Osteocyte (in vitro differentiated cells): Measurements from ENCODE around the gene METRN. TPM values are rescaled to one million over a fixed set of nuclear protein-coding genes. Genes with fewer than 3 reads are reported as not detected.

Experiments
- DNase-seq: peaks from one replicate; pipeline ENCODE4 v3.0.0; 2021; ENCODE audit warnings: mixed read lengths; ENCODE audit not compliant: unreplicated experiment; ENCODE audit errors: extremely low spot score
- H3K27ac Mint-ChIP-seq: one replicate; pipeline ENCODE4 v1.8.0; 2021; ENCODE audit warnings: mild to moderate bottlenecking, mixed read lengths; ENCODE audit not compliant: unreplicated experiment
- H3K27me3 Mint-ChIP-seq: one replicate; pipeline ENCODE4 v1.8.0; 2021; ENCODE audit warnings: mixed read lengths; ENCODE audit not compliant: unreplicated experiment
- H3K36me3 Mint-ChIP-seq: one replicate; pipeline ENCODE4 v1.8.0; 2021; ENCODE audit warnings: mixed read lengths; ENCODE audit not compliant: unreplicated experiment
- H3K4me1 Mint-ChIP-seq: one replicate; pipeline ENCODE4 v1.8.0; 2021; ENCODE audit warnings: mixed read lengths; ENCODE audit not compliant: unreplicated experiment
- H3K4me3 Mint-ChIP-seq: one replicate; pipeline ENCODE4 v1.8.0; 2021; ENCODE audit warnings: mild to moderate bottlenecking, moderate library complexity, mixed read lengths; ENCODE audit not compliant: unreplicated experiment
- H3K9me3 Mint-ChIP-seq: one replicate; pipeline ENCODE4 v1.8.0; 2021; ENCODE audit warnings: mixed read lengths; ENCODE audit not compliant: unreplicated experiment
- total RNA-seq: library from RNA; stranded (reverse); gene quantifications from 2 replicates; pipeline ENCODE4 v1.2.1, GENCODE V29; 2021
- TF ChIP-seq, protein P1 (sequence below): fragments of 200-600 bp; sonication (generic); IDR thresholded peaks from 2 replicates; pipeline ENCODE4 v1.5.0; 2021; ENCODE audit warnings: antibody characterized with exemption, mild to moderate bottlenecking, moderate library complexity

The METRN gene
- total RNA-seq, 1 donor from 2014 or later: 49.7 TPM

- H3K27me3 Mint-ChIP-seq: no peaks in the 10 kb centered on the region
- peak overlapping the region; percentile 77 for H3K4me3 Mint-ChIP-seq
- DNase-seq: no peak
Measured at GRCh38 chr16:678858-679813, 35.8 kb upstream of the METRN start.

GRCh38 chr16:679814-680624, 34.9 kb upstream of the METRN start, which contains the start of gene STUB1:
Gene STUB1, plus strand, starts transcription at chr16:680410. Its CDS starts 116 bp downstream, at chr16:680526.
- Mint-ChIP-seq H3K9me3 (no peaks in the 10 kb centered on the region), H3K27me3 (no peaks in the 10 kb centered on the region), H3K4me3 (peak within 1 kb of the TSS; percentile 81), H3K4me1 (peaks cover 24% of the 10 kb centered on the region), H3K36me3 (peaks cover 11% of the 10 kb centered on the region), H3K27ac (peak within 1 kb of the TSS; percentile 88)
- DNase-seq: peak; percentile 97
- TF ChIP-seq, protein P1, sequence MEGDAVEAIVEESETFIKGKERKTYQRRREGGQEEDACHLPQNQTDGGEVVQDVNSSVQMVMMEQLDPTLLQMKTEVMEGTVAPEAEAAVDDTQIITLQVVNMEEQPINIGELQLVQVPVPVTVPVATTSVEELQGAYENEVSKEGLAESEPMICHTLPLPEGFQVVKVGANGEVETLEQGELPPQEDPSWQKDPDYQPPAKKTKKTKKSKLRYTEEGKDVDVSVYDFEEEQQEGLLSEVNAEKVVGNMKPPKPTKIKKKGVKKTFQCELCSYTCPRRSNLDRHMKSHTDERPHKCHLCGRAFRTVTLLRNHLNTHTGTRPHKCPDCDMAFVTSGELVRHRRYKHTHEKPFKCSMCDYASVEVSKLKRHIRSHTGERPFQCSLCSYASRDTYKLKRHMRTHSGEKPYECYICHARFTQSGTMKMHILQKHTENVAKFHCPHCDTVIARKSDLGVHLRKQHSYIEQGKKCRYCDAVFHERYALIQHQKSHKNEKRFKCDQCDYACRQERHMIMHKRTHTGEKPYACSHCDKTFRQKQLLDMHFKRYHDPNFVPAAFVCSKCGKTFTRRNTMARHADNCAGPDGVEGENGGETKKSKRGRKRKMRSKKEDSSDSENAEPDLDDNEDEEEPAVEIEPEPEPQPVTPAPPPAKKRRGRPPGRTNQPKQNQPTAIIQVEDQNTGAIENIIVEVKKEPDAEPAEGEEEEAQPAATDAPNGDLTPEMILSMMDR: no peak

More at GRCh38 chr16:678858-679813, 35.8 kb upstream of the METRN start:
- TF ChIP-seq, protein P1: no peak
- Mint-ChIP-seq H3K4me1 (peaks cover 28% of the 10 kb centered on the region), H3K36me3 (peaks cover 11% of the 10 kb centered on the region), H3K9me3 (no peaks in the 10 kb centered on the region), H3K27ac (peak overlapping the region; percentile 88)

GRCh38 chr16:680625-680945, 34.3 kb upstream of the METRN start:
- H3K27me3 Mint-ChIP-seq: no peaks in the 10 kb centered on the region
- H3K9me3 Mint-ChIP-seq: no peaks in the 10 kb centered on the region
- peak overlapping the region; percentile 72 for H3K27ac Mint-ChIP-seq
- TF ChIP-seq, protein P1: no peak
- H3K4me3 Mint-ChIP-seq: peak overlapping the region; percentile 81
- peaks cover 11% of the 10 kb centered on the region for H3K36me3 Mint-ChIP-seq
- H3K4me1 Mint-ChIP-seq: peaks cover 21% of the 10 kb centered on the region
- DNase-seq: no peak

- H3K27me3 Mint-ChIP-seq: no peaks in the 10 kb centered on the region
- no peaks in the 10 kb centered on the region for H3K9me3 Mint-ChIP-seq
- peak overlapping the region; percentile 81 for H3K4me3 Mint-ChIP-seq
- H3K4me1 Mint-ChIP-seq: peaks cover 22% of the 10 kb centered on the region
- peaks cover 13% of the 10 kb centered on the region for H3K36me3 Mint-ChIP-seq
- TF ChIP-seq, protein P1: no peak
- no peak for DNase-seq
- H3K27ac Mint-ChIP-seq: peak overlapping the region; percentile 72
Measured at GRCh38 chr16:680967-681745, 33.8 kb upstream of the METRN start.
